ENCODE results near the gene GRK4.
A peak's percentile ranks its signal among the peaks of the same experiment; 100 is the strongest.

DNA sequence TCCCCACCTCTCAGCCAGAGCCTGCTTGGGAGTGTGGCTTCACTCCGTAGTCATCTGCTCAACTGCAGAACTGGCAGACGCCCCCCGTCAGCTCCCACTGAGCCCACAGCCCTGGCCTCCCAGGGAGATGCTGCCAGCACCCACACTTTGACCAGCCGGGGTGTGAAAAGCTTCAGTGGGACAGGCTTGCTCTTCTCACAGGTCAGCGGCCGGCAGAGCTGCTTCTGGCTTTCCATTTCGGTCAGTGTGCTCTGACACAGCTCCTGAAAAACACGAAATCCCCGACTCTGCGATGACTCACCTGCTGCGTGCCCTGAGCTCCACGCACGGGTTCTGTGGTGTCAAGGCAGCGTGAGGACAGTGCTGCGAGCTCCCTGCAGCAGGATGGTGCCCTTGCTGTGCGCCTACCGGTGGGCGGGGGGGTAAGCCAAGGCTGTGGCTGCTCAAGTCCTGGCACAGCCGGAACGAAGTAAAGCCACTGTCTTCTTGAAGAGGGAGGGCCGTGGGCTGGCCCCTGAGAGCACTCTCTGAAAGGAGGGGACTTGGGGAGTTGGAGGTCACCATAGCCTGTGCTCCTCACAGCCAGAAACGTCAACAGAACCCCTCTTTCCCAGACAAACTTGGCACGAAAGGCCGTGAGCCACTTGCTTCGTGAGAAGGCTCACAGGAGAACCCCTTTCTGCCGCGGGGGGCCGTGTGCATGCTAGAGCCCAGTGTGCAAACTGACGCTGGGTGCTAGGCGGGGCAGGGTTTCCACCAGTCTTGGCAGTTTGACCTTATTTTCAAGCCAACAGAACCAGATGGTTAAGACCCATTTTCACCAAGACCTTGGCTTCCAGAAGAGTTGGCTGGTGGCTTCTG is 23.8 kb upstream of the GRK4 start:
- TF ChIP-seq, protein P1, sequence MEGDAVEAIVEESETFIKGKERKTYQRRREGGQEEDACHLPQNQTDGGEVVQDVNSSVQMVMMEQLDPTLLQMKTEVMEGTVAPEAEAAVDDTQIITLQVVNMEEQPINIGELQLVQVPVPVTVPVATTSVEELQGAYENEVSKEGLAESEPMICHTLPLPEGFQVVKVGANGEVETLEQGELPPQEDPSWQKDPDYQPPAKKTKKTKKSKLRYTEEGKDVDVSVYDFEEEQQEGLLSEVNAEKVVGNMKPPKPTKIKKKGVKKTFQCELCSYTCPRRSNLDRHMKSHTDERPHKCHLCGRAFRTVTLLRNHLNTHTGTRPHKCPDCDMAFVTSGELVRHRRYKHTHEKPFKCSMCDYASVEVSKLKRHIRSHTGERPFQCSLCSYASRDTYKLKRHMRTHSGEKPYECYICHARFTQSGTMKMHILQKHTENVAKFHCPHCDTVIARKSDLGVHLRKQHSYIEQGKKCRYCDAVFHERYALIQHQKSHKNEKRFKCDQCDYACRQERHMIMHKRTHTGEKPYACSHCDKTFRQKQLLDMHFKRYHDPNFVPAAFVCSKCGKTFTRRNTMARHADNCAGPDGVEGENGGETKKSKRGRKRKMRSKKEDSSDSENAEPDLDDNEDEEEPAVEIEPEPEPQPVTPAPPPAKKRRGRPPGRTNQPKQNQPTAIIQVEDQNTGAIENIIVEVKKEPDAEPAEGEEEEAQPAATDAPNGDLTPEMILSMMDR (IDR thresholded peaks at IDR 0.05; ENCODE audit: control extremely low read depth in 1 of 3, insufficient read depth in 1 of 3, low read depth in 1 of 3, low read length in 3 of 3), result no peak
- TF ChIP-seq KDM1A (IDR thresholded peaks at IDR 0.05; ENCODE audit: borderline replicate concordance, low read length), result no peak
- TF ChIP-seq POLR2A (IDR thresholded peaks at IDR 0.05; ENCODE audit: control extremely low read depth in 1 of 2, low read depth in 2 of 2, low read length in 2 of 2), result no peak
- TF ChIP-seq, protein P2, sequence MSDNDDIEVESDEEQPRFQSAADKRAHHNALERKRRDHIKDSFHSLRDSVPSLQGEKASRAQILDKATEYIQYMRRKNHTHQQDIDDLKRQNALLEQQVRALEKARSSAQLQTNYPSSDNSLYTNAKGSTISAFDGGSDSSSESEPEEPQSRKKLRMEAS (IDR thresholded peaks at IDR 0.05), result no peak
- no peak for TF ChIP-seq SP1 (IDR thresholded peaks at IDR 0.05; ENCODE audit: low read depth, low read length)
- TF ChIP-seq TBP (IDR thresholded peaks at IDR 0.05; ENCODE audit: low read depth, low read length), result no peak
- TF ChIP-seq YY1 (IDR thresholded peaks at IDR 0.05; ENCODE audit: low read depth, low read length), result no peak
- no peak for TF ChIP-seq RFX5 (IDR thresholded peaks at IDR 0.05; ENCODE audit: borderline replicate concordance, low read depth, low read length)
- TF ChIP-seq RAD21 (IDR thresholded peaks at IDR 0.05 in 1 of 2, conservative IDR thresholded peaks at IDR 0.05 in 1 of 2; ENCODE audit: low read depth in 2 of 2, low read length in 2 of 2), result no peak
- no peak for TF ChIP-seq SP2 (IDR thresholded peaks at IDR 0.05; ENCODE audit: low read length)
- TF ChIP-seq TAF1 (IDR thresholded peaks at IDR 0.05; ENCODE audit: low read depth, low read length), result no peak
- 0 out of 2 replicates have a peak, but pooled peaks have one; percentile 38 for TF ChIP-seq POLR2AphosphoS5 (IDR thresholded peaks at IDR 0.05; ENCODE audit: low read depth, low read length)
- TF ChIP-seq EP300 (IDR thresholded peaks at IDR 0.05; ENCODE audit: borderline replicate concordance in 1 of 2, low read depth in 2 of 2, low read length in 2 of 2), result no peak
